ENCODE data around the gene INSYN2B.

DNA sequence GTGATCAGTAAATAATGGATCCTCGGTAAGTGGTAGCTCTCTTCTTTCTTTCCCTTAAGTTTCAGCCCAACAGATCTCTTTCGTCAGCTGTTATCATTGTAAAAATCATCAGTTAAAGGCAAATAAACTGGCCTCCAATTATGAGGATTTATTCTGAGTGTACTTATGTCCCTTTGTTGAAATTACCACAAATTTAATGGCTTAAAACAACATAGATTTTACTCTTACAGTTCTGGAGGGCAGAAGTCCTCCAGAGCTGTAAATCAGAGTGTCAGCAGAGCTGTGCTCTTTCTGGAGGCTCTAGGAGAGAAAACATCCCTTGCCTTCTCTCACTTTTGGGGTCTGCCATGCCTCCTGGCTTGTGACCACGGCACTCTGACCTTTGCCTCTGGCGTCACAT is 104.6 kb downstream of the INSYN2B start:
- TF ChIP-seq RAD21 (IDR thresholded peaks at IDR 0.05 in 1 of 2, conservative IDR thresholded peaks at IDR 0.05 in 1 of 2; ENCODE audit: low read depth in 2 of 2, low read length in 2 of 2) (no peak), MAFK (IDR thresholded peaks at IDR 0.05; ENCODE audit: low read depth, low read length) (no peak)
- TF ChIP-seq, protein P1, sequence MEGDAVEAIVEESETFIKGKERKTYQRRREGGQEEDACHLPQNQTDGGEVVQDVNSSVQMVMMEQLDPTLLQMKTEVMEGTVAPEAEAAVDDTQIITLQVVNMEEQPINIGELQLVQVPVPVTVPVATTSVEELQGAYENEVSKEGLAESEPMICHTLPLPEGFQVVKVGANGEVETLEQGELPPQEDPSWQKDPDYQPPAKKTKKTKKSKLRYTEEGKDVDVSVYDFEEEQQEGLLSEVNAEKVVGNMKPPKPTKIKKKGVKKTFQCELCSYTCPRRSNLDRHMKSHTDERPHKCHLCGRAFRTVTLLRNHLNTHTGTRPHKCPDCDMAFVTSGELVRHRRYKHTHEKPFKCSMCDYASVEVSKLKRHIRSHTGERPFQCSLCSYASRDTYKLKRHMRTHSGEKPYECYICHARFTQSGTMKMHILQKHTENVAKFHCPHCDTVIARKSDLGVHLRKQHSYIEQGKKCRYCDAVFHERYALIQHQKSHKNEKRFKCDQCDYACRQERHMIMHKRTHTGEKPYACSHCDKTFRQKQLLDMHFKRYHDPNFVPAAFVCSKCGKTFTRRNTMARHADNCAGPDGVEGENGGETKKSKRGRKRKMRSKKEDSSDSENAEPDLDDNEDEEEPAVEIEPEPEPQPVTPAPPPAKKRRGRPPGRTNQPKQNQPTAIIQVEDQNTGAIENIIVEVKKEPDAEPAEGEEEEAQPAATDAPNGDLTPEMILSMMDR (IDR thresholded peaks at IDR 0.05; ENCODE audit: control extremely low read depth in 1 of 3, insufficient read depth in 1 of 3, low read depth in 1 of 3, low read length in 3 of 3), result no peak
